LNCAP (cell line): ENCODE measurements around the gene MRGPRF.

ENCODE experiments used
- TF ChIP-seq, protein P1 (sequence below): fragments of 450-650 bp; IDR thresholded peaks from 2 replicates; pipeline ENCODE4 v1.5.1; 2017; ENCODE audit warnings: mild to moderate bottlenecking

The MRGPRF gene

DNA sequence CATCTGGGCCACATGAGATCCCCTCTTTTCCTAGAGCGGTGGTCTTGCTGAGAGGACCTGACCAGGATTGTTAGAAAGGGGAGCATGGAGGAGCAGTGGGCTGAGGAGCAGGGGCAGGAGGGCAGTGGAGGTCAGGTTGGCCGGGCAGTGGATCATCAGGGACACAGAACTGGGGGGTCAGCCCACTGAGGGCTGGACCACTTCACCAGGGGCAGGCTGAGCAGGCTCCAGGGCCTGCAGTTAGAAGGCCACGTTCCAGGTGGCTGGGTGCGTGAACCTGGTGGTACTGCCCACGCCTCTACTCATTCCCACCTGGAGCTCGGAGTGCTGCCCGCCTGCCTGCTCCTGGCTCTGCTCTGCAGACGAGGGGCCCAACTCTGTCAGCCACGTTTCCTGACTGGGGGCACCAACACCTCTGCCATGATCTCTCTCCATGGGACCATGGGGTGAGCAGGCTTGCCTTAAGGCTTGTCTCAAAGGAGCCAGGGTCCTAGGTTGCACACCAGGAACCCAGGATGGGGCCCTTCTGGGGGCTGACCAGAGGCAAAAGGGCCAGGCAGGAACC, 9.7 kb downstream of the MRGPRF start:
- TF ChIP-seq, protein P1, sequence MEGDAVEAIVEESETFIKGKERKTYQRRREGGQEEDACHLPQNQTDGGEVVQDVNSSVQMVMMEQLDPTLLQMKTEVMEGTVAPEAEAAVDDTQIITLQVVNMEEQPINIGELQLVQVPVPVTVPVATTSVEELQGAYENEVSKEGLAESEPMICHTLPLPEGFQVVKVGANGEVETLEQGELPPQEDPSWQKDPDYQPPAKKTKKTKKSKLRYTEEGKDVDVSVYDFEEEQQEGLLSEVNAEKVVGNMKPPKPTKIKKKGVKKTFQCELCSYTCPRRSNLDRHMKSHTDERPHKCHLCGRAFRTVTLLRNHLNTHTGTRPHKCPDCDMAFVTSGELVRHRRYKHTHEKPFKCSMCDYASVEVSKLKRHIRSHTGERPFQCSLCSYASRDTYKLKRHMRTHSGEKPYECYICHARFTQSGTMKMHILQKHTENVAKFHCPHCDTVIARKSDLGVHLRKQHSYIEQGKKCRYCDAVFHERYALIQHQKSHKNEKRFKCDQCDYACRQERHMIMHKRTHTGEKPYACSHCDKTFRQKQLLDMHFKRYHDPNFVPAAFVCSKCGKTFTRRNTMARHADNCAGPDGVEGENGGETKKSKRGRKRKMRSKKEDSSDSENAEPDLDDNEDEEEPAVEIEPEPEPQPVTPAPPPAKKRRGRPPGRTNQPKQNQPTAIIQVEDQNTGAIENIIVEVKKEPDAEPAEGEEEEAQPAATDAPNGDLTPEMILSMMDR: no peak

DNA sequence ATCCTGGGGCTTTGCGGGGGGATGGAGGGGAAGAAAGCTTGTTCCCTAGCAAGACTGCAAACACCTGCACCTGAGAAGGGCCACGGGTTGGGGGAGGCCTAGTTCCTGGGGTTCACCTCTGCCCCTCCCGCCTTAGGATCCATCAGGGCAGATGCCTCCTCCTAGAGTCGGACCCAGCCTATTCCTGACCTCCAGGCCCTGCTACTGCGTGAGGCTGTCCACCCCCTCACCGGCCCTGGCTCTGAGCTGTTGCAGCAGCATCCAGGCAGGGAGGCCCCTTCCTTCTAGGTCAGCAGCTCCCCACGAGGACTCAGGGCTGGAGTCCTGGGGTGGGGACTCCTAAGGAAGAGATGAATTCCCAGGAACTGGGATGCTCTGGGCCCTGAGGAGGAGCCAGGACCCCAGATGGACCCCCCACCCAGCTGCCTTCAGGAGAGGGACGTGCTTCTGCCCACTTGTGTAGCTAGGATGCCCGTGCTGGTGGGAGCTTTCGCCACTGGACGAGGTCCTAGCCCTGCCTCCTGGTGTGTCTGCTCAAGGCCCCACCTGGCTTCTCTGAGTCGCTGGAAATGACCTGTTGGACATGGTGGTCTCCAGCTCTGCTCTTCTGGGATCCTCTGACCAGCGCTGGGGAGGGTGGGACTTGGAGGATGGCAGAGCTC, 10.3 kb downstream of the MRGPRF start:
- TF ChIP-seq, protein P1: no peak

DNA sequence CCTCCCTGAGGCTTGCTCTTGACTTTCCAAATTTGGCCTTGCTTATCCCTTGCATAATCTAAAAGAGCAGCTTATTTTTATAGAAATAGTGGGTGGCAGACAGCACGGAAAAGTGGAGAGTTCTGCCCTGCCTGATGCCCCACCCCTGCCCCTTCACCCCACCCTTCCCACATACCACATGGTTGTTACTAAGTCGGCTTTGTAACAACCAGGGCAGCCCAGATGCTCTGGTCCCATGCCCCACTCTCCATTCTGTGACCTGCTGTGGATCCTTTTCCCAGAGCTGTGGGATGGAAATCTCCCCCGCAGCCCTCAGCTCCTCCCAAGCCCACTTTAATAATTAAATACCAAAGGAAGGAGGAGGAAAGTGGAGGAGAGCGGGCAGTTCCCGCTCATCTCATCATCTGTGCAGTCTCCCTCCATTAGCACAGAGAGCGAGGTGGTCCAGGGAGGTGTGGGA, 10.9 kb downstream of the MRGPRF start:
- TF ChIP-seq, protein P1: no peak

DNA sequence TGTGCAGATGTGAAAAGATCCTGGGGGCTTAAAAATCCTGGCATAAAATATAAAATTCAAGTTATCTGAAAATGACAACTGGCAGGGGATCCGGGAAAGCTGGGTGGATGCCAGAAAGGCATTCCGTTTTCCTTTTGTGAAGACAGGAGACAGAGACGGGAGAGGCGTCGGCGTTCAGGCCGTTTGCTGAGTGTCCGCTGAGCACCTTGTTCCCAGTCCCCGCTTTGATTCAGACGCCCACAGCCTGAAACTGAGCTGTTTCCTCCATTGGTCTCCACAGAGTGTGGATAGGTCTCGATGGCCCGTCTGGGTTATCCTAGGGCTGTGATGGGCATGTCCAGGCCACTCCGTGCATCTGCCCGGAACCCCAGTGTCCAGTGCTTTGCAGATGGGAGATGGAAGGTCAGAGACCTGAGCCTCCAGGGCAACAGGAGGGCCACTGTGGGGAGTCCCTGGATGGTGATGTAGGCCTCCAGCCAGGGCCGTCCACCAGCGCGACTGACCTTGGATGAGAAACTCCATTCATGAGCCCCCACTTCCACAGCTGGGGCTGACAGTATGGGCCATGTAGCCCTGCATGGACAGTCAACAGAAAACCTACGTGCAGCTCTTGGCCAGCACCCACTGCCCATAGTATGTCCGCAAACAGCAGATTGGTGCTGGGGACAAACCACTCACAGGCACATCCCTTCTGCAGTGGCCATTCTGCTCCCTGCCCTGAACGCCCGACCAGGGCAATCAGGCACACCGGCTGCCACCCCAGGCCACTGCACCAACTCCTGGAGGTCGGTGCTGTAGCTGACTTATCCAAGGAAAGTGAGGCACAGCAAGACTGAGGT, 11.6 kb downstream of the MRGPRF start:
- TF ChIP-seq, protein P1: no peak

DNA sequence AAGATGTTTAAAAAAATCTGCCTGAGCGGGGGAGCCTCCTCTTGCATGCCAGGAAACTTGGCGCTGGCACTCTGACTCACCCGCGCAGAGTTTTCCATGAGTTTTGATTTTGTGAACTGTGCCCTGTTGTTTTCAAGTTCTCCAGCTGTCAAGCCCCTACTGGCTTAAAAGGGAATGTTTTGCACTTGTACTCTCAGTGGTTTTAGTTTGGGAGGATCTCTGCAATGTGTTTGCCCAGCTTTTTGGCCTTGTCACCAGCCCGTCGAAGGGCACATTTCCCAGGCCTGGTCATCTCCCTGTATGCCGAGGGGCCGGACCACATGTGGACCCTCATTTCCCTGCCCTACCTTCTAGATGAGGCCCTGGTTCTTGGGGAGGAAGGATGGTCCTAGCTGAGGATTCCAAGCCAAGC, 12.2 kb downstream of the MRGPRF start:
- TF ChIP-seq, protein P1: no peak; the same call in 1 of the 2 replicates

DNA sequence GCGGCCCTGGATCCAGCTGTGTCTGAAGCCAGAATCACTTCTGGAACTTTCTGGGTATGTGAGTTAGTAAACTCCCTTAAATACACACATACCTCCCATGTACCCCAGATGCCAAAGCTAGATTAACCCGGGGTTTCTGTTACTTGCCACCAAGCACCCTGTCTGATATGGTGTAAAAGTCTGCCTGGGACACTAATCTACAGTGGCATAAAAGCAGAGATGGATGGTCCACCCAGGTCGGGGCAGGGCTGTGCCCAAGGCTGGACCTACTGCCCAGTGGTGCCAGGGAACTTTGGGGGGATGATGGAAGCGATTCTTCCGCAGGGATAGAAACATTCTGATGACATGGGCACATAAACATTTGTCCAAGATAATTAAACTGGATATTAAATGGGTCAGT, 12.7 kb downstream of the MRGPRF start:
- TF ChIP-seq, protein P1: no peak

DNA sequence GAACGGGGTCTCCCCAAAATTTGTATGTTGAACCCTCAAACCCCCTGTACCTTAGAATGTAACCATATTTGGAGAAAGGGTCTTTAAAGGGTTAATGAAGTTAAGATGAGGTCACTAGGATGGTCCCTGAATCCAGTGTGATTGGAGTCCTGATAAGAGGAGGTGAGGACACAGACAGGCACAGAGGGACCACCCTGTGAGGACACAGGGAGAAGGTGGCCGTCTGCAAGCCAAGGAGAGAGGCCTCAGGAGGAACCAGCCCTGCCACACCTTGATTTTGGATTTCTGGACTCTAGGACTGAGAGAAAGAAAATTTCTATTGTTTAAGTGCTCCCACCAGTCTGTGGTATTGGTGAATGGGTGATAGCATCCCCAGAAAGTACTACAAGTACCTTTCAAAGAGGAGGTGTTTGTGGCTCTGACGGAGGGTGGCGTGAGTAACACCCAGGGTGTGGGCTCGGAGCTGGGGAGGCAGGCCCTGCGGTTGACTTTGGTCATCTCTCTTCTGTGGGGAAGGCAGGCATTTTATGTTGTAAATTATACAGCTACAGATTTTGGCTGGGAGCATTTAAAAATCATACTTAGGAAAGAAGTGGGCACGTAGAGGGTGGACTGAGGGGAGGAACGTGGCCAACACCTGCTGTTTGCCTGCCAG, 13.8 kb downstream of the MRGPRF start:
- TF ChIP-seq, protein P1: no peak
